GM10248 (cell line): Measurements from ENCODE around the gene ZNF831.

Experiments used
- CTCF ChIA-PET: fragments of 300-600 bp; sonication (Branson Sonifier 250); formaldehyde crosslinking; extraction: SDS; loops from one replicate; lab custom pipeline; 2021; ENCODE audit warnings: antibody characterized with exemption; lab: Yijun Ruan, JAX
- POLR2A ChIA-PET: fragments of 350-650 bp; sonication (Branson Sonifier 250); formaldehyde crosslinking; extraction: SDS; loops from one replicate; lab custom pipeline; 2020; ENCODE audit warnings: antibody characterized with exemption; lab: Yijun Ruan, JAX
- DNase-seq: peaks from one replicate; pipeline ENCODE4 v3.0.0; 2012; ENCODE audit errors: extremely low spot score
- CTCF ChIP-seq: IDR thresholded peaks from 2 replicates; pipeline ENCODE4 v1.5.1; 2012; ENCODE audit warnings: mild to moderate bottlenecking, low read depth; ENCODE audit errors: extremely low read depth, missing control alignments, control extremely low read depth

ZNF831 gene

GRCh38 chr20:59175861-59176260 is 12.2 kb downstream of the ZNF831 start:
- CTCF ChIA-PET = interaction anchor here (1.1 to 2.5 kb wide), 3 partner anchors 11 to 88 kb away, joined by 3 to 9 read pairs (median 5); no protein-coding TSS in a partner anchor

GRCh38 chr20:59176812-59177211 is 13.2 kb downstream of the ZNF831 start:
- TF ChIP-seq CTCF = no peak
- no peak for DNase-seq
- ChIA-PET CTCF (interaction anchor here (1.1 to 2.3 kb wide), 2 partner anchors 10 to 30 kb away, joined by 3 to 9 read pairs; no protein-coding TSS in a partner anchor), POLR2A (no interaction called here)

More at GRCh38 chr20:59175861-59176260, 12.2 kb downstream of the ZNF831 start:
- POLR2A ChIA-PET = no interaction called here
- TF ChIP-seq CTCF = no peak
- no peak for DNase-seq

GRCh38 chr20:59177266-59178250 is 13.9 kb downstream of the ZNF831 start:
- no peak for TF ChIP-seq CTCF
- POLR2A ChIA-PET = no interaction called here
- no peak for DNase-seq
- CTCF ChIA-PET = interaction anchor here (0.7 to 2.3 kb wide), 4 partner anchors 9 to 89 kb away, joined by 3 to 9 read pairs (median 3); no protein-coding TSS in a partner anchor

GRCh38 chr20:59178983-59179595 is 15.5 kb downstream of the ZNF831 start:
- CTCF ChIA-PET = interaction anchor here (1.0 to 2.3 kb wide), 2 partner anchors 28 to 92 kb away, joined by 3 to 9 read pairs; no protein-coding TSS in a partner anchor
- no peak for DNase-seq
- no peak for TF ChIP-seq CTCF
- POLR2A ChIA-PET = no interaction called here

- no peak for TF ChIP-seq CTCF
- POLR2A ChIA-PET = no interaction called here
- no peak for DNase-seq
- CTCF ChIA-PET = interaction anchor here (1.0 kb wide), 1 partner anchor 92 kb away, joined by 3 read pairs; no protein-coding TSS in a partner anchor
Observed at GRCh38 chr20:59179988-59180387, 16.4 kb downstream of the ZNF831 start.

- CTCF ChIA-PET = interaction anchor here (1.1 to 1.6 kb wide), 3 partner anchors 26 to 312 kb away, joined by 3 to 4 read pairs (median 4); no protein-coding TSS in a partner anchor
- no peak for TF ChIP-seq CTCF
- no peak for DNase-seq
- POLR2A ChIA-PET = no interaction called here
Observed at GRCh38 chr20:59181936-59182335, 18.3 kb downstream of the ZNF831 start.
